HepG2 (cell line): ENCODE data around the gene RIN3. TPM values are rescaled to one million over a fixed set of nuclear protein-coding genes. Genes with fewer than 3 reads are reported as not detected.

Experiments used
- ATAC-seq: fragments of 200-7000 bp; cut with Tn5 transposase; 3 replicates; pipeline ENCODE4 v1.9.1; 2020; ENCODE audit warnings: mild to moderate bottlenecking, moderate library complexity
- BruUV-seq: library from RNA; stranded (reverse); fragments of 400-500 nt; replicated peaks from 2 replicates; lab custom pipeline; 2021; lab: Mats Ljungman, UMichigan
- CTCF ChIA-PET: fragments of 300-600 bp; formaldehyde crosslinking; extraction: SDS; loops from one replicate; lab custom pipeline; 2021; ENCODE audit warnings: low total read pairs, inconsistent platforms, low intra/inter-chr PET ratio; lab: Yijun Ruan, JAX
- POLR2A ChIA-PET: fragments of 350-600 bp; sonication (Branson Sonifier 250); formaldehyde crosslinking; loops from one replicate; lab custom pipeline; 2020; ENCODE audit warnings: antibody characterized with exemption, inconsistent platforms; lab: Yijun Ruan, JAX
- DNase-seq: peaks from one replicate; pipeline ENCODE4 v3.0.0-alpha.2; 2015; ENCODE audit warnings: low spot score
- FAIRE-seq: peaks from 3 replicates; lab custom pipeline; 2011; peaks lifted over from hg19 to GRCh38; lab: Jason Lieb, UNC
- H2AFZ ChIP-seq: one replicate; pipeline ENCODE4 v1.6.1; 2011; ENCODE audit warnings: low read length, inconsistent platforms
- H3K27ac ChIP-seq: fragments of 300-600 bp; 3 replicates; pipeline ENCODE4 v1.8.0; 2011; ENCODE audit warnings: mixed run types, mild to moderate bottlenecking, mixed read lengths, low read length, inconsistent platforms; ENCODE audit not compliant: insufficient read depth; ENCODE audit errors: extremely low read length
- H3K27me3 ChIP-seq, 2 experiments: fragments of 200-600 bp in 1 of 2; 2 replicates in 1 of 2; 3 replicates in 1 of 2; pipeline versions ENCODE4 v1.6.0 to v1.8.0; 2011; ENCODE audit warnings: low read length in 2 of 2, mild to moderate bottlenecking in 2 of 2, moderate library complexity in 2 of 2, inconsistent platforms in 1 of 2; ENCODE audit not compliant: insufficient read depth in 2 of 2, control insufficient read depth in 1 of 2
- H3K36me3 ChIP-seq, 2 experiments: fragments of 200-600 bp in 1 of 2; replicated peaks in 1 of 2; 2 replicates in 1 of 2; 3 replicates in 1 of 2; pipeline versions ENCODE4 v1.5.1 to v1.8.0; 2011; ENCODE audit warnings: low read length in 2 of 2, inconsistent platforms in 1 of 2; ENCODE audit not compliant: insufficient read depth in 2 of 2, control insufficient read depth in 1 of 2
- H3K4me1 ChIP-seq: 2 replicates; pipeline ENCODE4 v1.5.1; 2012; ENCODE audit warnings: low read length, inconsistent platforms; ENCODE audit not compliant: insufficient read depth
- H3K4me2 ChIP-seq: 2 replicates; pipeline ENCODE4 v1.6.0; 2011; ENCODE audit warnings: low read depth, low read length, inconsistent platforms
- H3K4me3 ChIP-seq, 3 experiments: fragments of 200-600 bp in 1 of 3; sonication (generic), shearing (Covaris generic) in 1 of 3; replicated peaks in 1 of 3; 2 replicates each; pipeline ENCODE4 v1.5.1; 2011 to 2016; ENCODE audit warnings: low read length in 3 of 3, inconsistent platforms in 2 of 3, low read depth in 2 of 3, mild to moderate bottlenecking in 2 of 3, control low read depth in 1 of 3, mixed read lengths in 1 of 3; ENCODE audit not compliant: insufficient read depth in 1 of 3
- H3K79me2 ChIP-seq: one replicate; pipeline ENCODE4 v1.6.1; 2011; ENCODE audit warnings: low read length, inconsistent platforms; ENCODE audit not compliant: insufficient read depth
- H3K9ac ChIP-seq: 2 replicates; pipeline ENCODE4 v1.6.0; 2011; ENCODE audit warnings: mild to moderate bottlenecking, low read depth, low read length, inconsistent platforms; ENCODE audit not compliant: insufficient read depth
- H3K9me3 ChIP-seq: 2 replicates; pipeline ENCODE4 v1.5.1; 2012; ENCODE audit warnings: mild to moderate bottlenecking, low read length
- H4K20me1 ChIP-seq: 2 replicates; pipeline ENCODE4 v1.6.0; 2011; ENCODE audit warnings: inconsistent platforms, mild to moderate bottlenecking, low read length, moderate library complexity; ENCODE audit not compliant: insufficient read depth
- CBX5 ChIP-seq: sonication (generic); formaldehyde crosslinking; IDR thresholded peaks from 2 replicates; pipeline ENCODE4 v1.4.0; 2020; ENCODE audit warnings: missing genetic modification reagents, borderline replicate concordance
- HNF4G ChIP-seq, 2 experiments: sonication (generic) in 1 of 2; formaldehyde crosslinking in 1 of 2; IDR thresholded peaks; 2 replicates each; pipeline versions ENCODE4 v1.4.0 to v1.6.1; 2011 to 2020; ENCODE audit warnings: borderline replicate concordance in 2 of 2, low read depth in 2 of 2, mild to moderate bottlenecking in 2 of 2, low read length in 1 of 2, missing genetic modification reagents in 1 of 2, moderate library complexity in 1 of 2
- ZFP41 ChIP-seq: sonication (generic); formaldehyde crosslinking; IDR thresholded peaks from 2 replicates; pipeline ENCODE4 v1.4.0; 2020; ENCODE audit warnings: mild to moderate bottlenecking, missing genetic modification reagents, borderline replicate concordance
- WGBS: methylation state at CpG from one replicate; pipeline ENCODE4 v1.1.6; 2017; ENCODE audit warnings: low lambda C conversion rate; 5-methylcytosine and 5-hydroxymethylcytosine counted together
- in situ Hi-C: cut with HindIII; loops from 2 replicates; pipeline ENCODE4 v1.10.0; 2017; ENCODE audit warnings: low pct_unique_long_range_greater_than_20kb; ENCODE audit not compliant: extremely low pct_ligation_motif_present
- intact Hi-C: fragments of 100-400 bp; cut with micrococcal nuclease; formaldehyde crosslinking; loops from one replicate; pipeline ENCODE4 v1.10.0; 2022; ENCODE audit not compliant: unreplicated experiment
- polyA plus RNA-seq, 8 experiments: library from polyadenylated mRNA; depleted of rRNA in 3 of 8; stranded (reverse) in 7 of 8; unstranded in 1 of 8; fragments of >200 nt; fragmentation: Illumina TruSeq in 4 of 8; extraction: Trizol in 4 of 8; gene quantifications; 2 replicates each; pipeline versions ENCODE4 v1.2.1 to v1.2.3, GENCODE V29; 2011 to 2016; ENCODE audit warnings: low read depth in 4 of 8, missing spikeins in 1 of 8, mixed read lengths in 1 of 8; ENCODE audit not compliant: insufficient read depth in 1 of 8
- total RNA-seq, 5 experiments: library from RNA; depleted of rRNA; stranded (reverse); fragments of >200 nt; fragmentation: Illumina TruSeq; extraction: Trizol; gene quantifications; 2 replicates each; pipeline ENCODE4 v1.2.3, GENCODE V29; 2016; ENCODE audit warnings: low read depth in 1 of 5
- TF ChIP-seq, protein P1 (sequence below): sonication (generic); formaldehyde crosslinking; IDR thresholded peaks from 2 replicates; pipeline ENCODE4 v1.5.0; 2020; ENCODE audit warnings: mild to moderate bottlenecking, missing genetic modification reagents, moderate library complexity
- TF ChIP-seq, protein P2 (sequence below): IDR thresholded peaks from 2 replicates; pipeline ENCODE4 v1.6.1; 2016; ENCODE audit warnings: low read depth
- TF ChIP-seq, protein P3 (sequence below): sonication (generic); formaldehyde crosslinking; IDR thresholded peaks from 2 replicates; pipeline ENCODE4 v1.8.1; 2023; ENCODE audit warnings: missing genetic modification reagents, inconsistent platforms, borderline replicate concordance

RIN3 gene
- total and polyA plus RNA-seq, 2 of the 13 experiments (the other 11 are each of a cell fraction or from before 2014, with no cell fraction given): 2.3 to 3.6 TPM

DNA sequence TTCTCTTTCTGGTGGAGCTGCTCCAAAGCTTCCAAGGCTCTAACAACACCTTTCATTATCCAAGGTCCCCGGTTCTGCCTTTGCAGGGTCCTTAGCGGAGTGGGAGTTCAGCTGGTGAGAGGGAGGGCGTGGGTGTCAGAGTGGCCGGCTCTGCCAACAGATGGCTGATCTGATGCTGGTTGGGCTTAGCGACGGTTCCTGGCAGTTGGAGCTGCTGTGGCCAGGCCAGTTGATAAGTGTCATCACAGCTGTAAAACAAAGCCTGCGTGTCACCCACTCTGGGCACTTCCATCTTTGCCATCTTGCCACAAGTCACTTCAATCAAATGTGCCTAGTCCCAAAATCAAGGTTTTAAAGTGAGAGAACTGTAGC, 36.3 kb downstream of the RIN3 start:
- Histone ChIP-seq H3K27me3 (no peaks in the 10 kb centered on the region), H2AFZ (no peak overlapping the region), H3K4me3 (no peak overlapping the region), H4K20me1 (no peaks in the 10 kb centered on the region), H3K9ac (no peak overlapping the region), H3K27ac (no peak overlapping the region), H3K4me1 (peaks cover 21% of the 10 kb centered on the region), H3K4me2 (no peak overlapping the region), H3K36me3 (no peaks in the 10 kb centered on the region), H3K9me3 (no peaks in the 10 kb centered on the region), H3K79me2 (peaks cover 2% of the 10 kb centered on the region)
- FAIRE-seq (no peak), DNase-seq (no peak), ATAC-seq (no peak)
- CTCF ChIA-PET: no interaction called here
- in situ Hi-C loops (no loop called here), intact Hi-C loops (no loop called here)
- no TSS peak for BruUV-seq
- POLR2A ChIA-PET: no interaction called here
- WGBS: 94% methylated on average over 7 of the region's 7 CpGs
- TF ChIP-seq, protein P1, sequence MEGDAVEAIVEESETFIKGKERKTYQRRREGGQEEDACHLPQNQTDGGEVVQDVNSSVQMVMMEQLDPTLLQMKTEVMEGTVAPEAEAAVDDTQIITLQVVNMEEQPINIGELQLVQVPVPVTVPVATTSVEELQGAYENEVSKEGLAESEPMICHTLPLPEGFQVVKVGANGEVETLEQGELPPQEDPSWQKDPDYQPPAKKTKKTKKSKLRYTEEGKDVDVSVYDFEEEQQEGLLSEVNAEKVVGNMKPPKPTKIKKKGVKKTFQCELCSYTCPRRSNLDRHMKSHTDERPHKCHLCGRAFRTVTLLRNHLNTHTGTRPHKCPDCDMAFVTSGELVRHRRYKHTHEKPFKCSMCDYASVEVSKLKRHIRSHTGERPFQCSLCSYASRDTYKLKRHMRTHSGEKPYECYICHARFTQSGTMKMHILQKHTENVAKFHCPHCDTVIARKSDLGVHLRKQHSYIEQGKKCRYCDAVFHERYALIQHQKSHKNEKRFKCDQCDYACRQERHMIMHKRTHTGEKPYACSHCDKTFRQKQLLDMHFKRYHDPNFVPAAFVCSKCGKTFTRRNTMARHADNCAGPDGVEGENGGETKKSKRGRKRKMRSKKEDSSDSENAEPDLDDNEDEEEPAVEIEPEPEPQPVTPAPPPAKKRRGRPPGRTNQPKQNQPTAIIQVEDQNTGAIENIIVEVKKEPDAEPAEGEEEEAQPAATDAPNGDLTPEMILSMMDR (CRISPR knock-in tag): no peak
- no peak for TF ChIP-seq CBX5
- TF ChIP-seq, protein P2, sequence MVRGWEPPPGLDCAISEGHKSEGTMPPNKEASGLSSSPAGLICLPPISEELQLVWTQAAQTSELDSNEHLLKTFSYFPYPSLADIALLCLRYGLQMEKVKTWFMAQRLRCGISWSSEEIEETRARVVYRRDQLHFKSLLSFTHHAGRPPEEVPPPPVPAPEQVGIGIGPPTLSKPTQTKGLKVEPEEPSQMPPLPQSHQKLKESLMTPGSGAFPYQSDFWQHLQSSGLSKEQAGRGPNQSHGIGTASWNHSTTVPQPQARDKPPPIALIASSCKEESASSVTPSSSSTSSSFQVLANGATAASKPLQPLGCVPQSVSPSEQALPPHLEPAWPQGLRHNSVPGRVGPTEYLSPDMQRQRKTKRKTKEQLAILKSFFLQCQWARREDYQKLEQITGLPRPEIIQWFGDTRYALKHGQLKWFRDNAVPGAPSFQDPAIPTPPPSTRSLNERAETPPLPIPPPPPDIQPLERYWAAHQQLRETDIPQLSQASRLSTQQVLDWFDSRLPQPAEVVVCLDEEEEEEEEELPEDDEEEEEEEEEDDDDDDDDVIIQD: no peak

DNA sequence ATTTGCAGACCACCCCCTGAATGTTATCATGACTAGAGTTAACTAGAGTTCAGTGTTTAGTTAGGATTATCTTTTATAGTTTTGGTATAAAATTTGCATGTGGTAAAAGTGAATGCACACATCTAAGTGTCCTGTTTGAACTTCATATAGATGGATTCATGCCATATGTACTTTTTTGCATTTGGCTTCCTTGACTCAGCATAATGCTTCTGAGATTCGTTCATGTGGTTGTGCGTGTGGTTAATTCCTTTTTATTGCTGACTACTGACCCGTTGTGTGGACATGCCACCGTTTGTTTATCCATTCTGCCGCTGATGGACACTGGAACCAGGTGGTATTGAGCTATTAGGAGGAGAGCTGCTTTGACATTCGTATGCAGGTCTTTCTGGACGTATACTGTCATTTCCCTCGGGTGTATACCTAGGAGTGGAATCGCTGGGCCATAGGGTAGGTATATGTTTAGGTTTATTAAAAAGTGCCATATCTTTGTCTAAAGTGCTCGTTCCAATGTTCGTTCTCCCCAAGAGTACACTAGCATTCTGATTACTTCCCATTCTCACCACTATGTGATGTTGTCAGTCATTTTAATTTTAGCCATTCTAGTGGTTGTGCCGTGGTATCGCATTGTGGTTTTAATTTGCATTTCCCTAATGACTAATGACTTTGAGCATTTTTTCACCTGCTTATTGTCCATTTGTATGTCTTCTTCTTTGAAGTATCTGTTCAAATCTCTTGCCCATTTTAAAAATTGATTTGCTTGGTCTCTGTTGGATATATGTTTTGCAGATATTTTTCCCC, 37.7 kb downstream of the RIN3 start:
- Histone ChIP-seq H3K4me1 (peaks cover 24% of the 10 kb centered on the region), H3K27me3 (no peaks in the 10 kb centered on the region), H3K4me2 (no peak overlapping the region), H3K27ac (no peak overlapping the region), H3K79me2 (peaks cover 2% of the 10 kb centered on the region), H2AFZ (no peak overlapping the region), H4K20me1 (no peaks in the 10 kb centered on the region), H3K36me3 (no peaks in the 10 kb centered on the region), H3K9me3 (no peaks in the 10 kb centered on the region), H3K4me3 (no peak overlapping the region), H3K9ac (no peak overlapping the region)
- TF ChIP-seq, protein P3, sequence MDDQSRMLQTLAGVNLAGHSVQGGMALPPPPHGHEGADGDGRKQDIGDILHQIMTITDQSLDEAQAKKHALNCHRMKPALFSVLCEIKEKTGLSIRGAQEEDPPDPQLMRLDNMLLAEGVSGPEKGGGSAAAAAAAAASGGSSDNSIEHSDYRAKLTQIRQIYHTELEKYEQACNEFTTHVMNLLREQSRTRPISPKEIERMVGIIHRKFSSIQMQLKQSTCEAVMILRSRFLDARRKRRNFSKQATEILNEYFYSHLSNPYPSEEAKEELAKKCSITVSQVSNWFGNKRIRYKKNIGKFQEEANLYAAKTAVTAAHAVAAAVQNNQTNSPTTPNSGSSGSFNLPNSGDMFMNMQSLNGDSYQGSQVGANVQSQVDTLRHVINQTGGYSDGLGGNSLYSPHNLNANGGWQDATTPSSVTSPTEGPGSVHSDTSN (CRISPR knock-in tag): no peak
- no peak for TF ChIP-seq HNF4G (IDR thresholded peaks at IDR 0.05; ENCODE audit: borderline replicate concordance, low read depth, low read length)
- no peak for TF ChIP-seq HNF4G (CRISPR knock-in tag; IDR thresholded peaks at IDR 0.05; ENCODE audit: borderline replicate concordance, low read depth)
- no peak for TF ChIP-seq ZFP41 (CRISPR knock-in tag)
- no peak for DNase-seq
- POLR2A ChIA-PET: no interaction called here
- in situ Hi-C loops: no loop called here
- BruUV-seq: no TSS peak
- FAIRE-seq: peak; percentile 15
- intact Hi-C loops: no loop called here
- CTCF ChIA-PET: no interaction called here
- ATAC-seq: no peak
- WGBS: 96% methylated on average over 13 of the region's 13 CpGs
